Subcutaneous adipose tissue (tissue), 4 donors: ENCODE data around the gene CASP12. TPM values are rescaled to one million over a fixed set of nuclear protein-coding genes. Genes with fewer than 3 reads are reported as not detected.

Experiments
- CTCF ChIP-seq: fragments of 450-650 bp; IDR thresholded peaks from one replicate; pipeline ENCODE4 v1.5.1; 2016; ENCODE audit warnings: low read depth, mild to moderate bottlenecking, control low read depth, antibody characterized with exemption, moderate library complexity
- total RNA-seq, 4 donors: library from RNA; depleted of rRNA; stranded (reverse); fragments of >200 nt; gene quantifications; one replicate each; pipeline ENCODE4 v1.1.0, GENCODE V29; 2016

The CASP12 gene
- total RNA-seq, 4 donors from 2014 or later = 0.66 to 5.1 (median 1.9) TPM

- TF ChIP-seq CTCF = no peak
Observed at GRCh38 chr11:104925850-104926249, 27.6 kb upstream of the CASP12 start.

- no peak for TF ChIP-seq CTCF
Observed at GRCh38 chr11:104918113-104918824, 20.0 kb upstream of the CASP12 start.

GRCh38 chr11:104917271-104918112 is 19.2 kb upstream of the CASP12 start:
- TF ChIP-seq CTCF = no peak

GRCh38 chr11:104916442-104916841 is 18.2 kb upstream of the CASP12 start:
- TF ChIP-seq CTCF = no peak

GRCh38 chr11:104912102-104912501 is 13.8 kb upstream of the CASP12 start:
- TF ChIP-seq CTCF = no peak

GRCh38 chr11:104908186-104908531 is 9.9 kb upstream of the CASP12 start:
- TF ChIP-seq CTCF = no peak

- TF ChIP-seq CTCF = no peak
Observed at GRCh38 chr11:104907521-104908185, 9.4 kb upstream of the CASP12 start.
